AG04450 (cell line): ENCODE data around the gene FAM13A. TPM values are rescaled to one million over a fixed set of nuclear protein-coding genes. Genes with fewer than 3 reads are reported as not detected.
A peak's percentile ranks its signal among the peaks of the same experiment; 100 is the strongest.
"Not testable (repeated sequence)": the region's sequence is repeated elsewhere in the genome, so short reads cannot be mapped to it uniquely, and the experiment has no call there.

ENCODE experiments used
- CTCF ChIA-PET: fragments of 300-600, 350-600 bp; formaldehyde crosslinking; extraction: SDS; loops from one replicate; lab custom pipeline; 2022; ENCODE audit warnings: antibody characterized with exemption, inconsistent platforms; lab: Charles Lee
- POLR2A ChIA-PET: fragments of 350-600 bp; formaldehyde crosslinking; extraction: SDS; loops from one replicate; lab custom pipeline; 2021; ENCODE audit warnings: antibody characterized with exemption, inconsistent platforms; lab: Yijun Ruan, JAX
- DNase-seq: peaks from one replicate; pipeline ENCODE4 v3.0.0-alpha.2; 2011; ENCODE audit warnings: low read depth, low spot score
- H3K27ac ChIP-seq: one replicate; pipeline ENCODE4 v1.5.1; 2012; ENCODE audit warnings: low read depth, low read length, control low read depth
- H3K27me3 ChIP-seq: one replicate; pipeline ENCODE4 v1.6.0; 2012; ENCODE audit warnings: low read length; ENCODE audit not compliant: control insufficient read depth, insufficient read depth
- H3K4me3 ChIP-seq: 2 replicates; pipeline ENCODE4 v1.5.1; 2011; ENCODE audit warnings: mild to moderate bottlenecking, low read depth, low read length, control low read depth
- H3K9me3 ChIP-seq: 2 replicates; pipeline ENCODE4 v1.5.1; 2012; ENCODE audit warnings: low read length; ENCODE audit not compliant: control insufficient read depth, insufficient read depth
- polyA plus RNA-seq: library from polyadenylated mRNA; depleted of rRNA; stranded (reverse); fragments of >200 nt; gene quantifications from 2 replicates; pipeline ENCODE4 v1.2.3, GENCODE V29; 2011
- TF ChIP-seq, protein P1 (sequence below): IDR thresholded peaks from 2 replicates; pipeline ENCODE4 v1.5.1; 2011; ENCODE audit warnings: low read depth, low read length, control low read depth, inconsistent platforms

FAM13A gene
- polyA plus RNA-seq, 1 experiment: 27.6 TPM

DNA sequence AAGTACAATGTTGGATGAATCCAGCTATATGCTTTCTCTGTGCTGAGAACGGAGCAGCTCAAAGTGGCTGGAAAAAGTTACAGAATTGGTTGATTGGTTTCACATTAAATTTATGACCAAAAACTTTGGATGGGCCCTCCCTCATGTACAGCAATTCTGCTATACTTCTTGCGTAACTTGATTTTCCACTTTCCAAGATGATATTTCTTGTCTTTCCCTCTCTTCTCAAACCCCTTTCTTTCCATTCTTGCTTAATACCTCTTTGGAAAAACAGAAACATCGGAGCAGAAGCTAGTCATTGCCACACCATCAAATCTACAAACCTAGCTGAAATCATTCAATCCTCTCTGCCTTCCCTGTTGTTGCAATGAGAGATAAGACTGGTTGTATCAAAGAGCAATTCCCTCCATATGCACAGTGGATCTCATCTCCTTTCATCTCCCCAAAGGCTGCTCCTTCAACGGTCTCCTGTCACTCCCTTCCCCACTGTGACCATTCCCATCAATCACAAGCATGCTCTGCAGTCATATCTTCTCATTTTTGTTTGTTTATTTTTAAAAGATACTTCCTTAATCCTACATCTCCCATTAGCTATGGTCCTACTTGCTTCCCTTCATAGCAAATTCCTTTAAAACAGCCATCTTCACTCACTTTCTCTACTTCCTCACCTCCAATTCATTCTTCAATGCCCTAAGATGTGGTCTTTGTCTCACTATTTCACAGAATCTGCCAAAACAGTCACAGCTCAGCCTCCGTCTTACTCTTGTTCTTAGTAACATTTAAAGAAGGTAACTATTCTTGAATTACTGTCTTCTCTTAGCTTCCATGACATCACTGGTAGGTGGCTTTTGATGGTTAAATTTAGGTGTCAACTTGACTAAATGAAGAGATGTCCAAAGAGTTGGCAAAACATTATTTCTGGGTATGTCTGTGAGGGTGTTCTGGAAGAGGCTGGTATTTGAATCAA is 145.5 kb downstream of the FAM13A start:
- Histone ChIP-seq H3K27ac (no peak overlapping the region), H3K9me3 (no peaks in the 10 kb centered on the region), H3K27me3 (no peaks in the 10 kb centered on the region), H3K4me3 (no peak overlapping the region)
- POLR2A ChIA-PET: no interaction called here
- CTCF ChIA-PET: interaction anchor here (0.6 kb wide), 1 partner anchor 23 kb away, joined by 4 read pairs; no protein-coding TSS in a partner anchor
- no peak for DNase-seq
- TF ChIP-seq, protein P1, sequence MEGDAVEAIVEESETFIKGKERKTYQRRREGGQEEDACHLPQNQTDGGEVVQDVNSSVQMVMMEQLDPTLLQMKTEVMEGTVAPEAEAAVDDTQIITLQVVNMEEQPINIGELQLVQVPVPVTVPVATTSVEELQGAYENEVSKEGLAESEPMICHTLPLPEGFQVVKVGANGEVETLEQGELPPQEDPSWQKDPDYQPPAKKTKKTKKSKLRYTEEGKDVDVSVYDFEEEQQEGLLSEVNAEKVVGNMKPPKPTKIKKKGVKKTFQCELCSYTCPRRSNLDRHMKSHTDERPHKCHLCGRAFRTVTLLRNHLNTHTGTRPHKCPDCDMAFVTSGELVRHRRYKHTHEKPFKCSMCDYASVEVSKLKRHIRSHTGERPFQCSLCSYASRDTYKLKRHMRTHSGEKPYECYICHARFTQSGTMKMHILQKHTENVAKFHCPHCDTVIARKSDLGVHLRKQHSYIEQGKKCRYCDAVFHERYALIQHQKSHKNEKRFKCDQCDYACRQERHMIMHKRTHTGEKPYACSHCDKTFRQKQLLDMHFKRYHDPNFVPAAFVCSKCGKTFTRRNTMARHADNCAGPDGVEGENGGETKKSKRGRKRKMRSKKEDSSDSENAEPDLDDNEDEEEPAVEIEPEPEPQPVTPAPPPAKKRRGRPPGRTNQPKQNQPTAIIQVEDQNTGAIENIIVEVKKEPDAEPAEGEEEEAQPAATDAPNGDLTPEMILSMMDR: no peak

DNA sequence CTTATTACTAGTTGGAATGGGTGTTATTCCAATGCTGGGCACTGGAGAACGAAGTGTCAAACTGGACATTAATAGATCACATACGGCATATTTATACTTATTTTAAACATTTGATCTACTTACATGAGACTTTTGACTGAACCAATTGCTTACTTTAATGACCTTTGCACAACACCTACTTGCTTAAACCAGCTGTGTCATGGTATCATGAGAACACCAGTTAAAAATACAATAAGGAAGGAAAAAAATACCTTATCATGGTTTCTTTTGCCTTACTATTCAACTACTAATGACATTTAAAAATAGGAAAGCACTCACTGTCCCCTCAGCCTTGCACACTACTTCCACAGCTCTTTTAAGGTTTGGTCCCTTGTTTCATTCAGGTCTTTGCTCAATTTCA is 146.9 kb downstream of the FAM13A start:
- no peak for DNase-seq
- TF ChIP-seq, protein P1: no peak
- CTCF ChIA-PET: no interaction called here
- POLR2A ChIA-PET: no interaction called here
- Histone ChIP-seq H3K27me3 (no peaks in the 10 kb centered on the region), H3K4me3 (no peak overlapping the region), H3K27ac (no peak overlapping the region), H3K9me3 (no peaks in the 10 kb centered on the region)

DNA sequence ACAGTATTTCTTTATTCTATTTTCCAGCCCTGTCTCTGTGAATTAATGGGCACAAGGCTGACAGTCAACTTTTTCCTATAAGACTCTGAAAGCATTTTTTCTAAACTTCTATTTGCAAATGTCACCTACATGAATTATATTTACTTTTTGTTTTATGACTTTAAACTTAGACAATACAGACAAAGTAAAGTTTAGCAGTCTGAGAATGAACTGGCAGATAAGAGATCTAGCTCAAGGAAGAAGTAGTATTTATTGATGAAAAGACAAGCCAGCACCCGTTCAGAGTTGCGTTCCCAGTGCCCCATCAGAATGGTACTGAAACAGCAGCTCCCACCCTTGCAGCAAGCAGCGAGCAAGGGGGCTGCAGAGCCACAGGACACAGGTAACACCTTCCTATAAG is 148.5 kb downstream of the FAM13A start:
- no peak for DNase-seq
- H3K27me3 ChIP-seq: no peaks in the 10 kb centered on the region
- ChIA-PET POLR2A (interaction anchor here (0.7 kb wide), 1 partner anchor 1961 kb away, joined by 3 read pairs; no protein-coding TSS in a partner anchor), CTCF (no interaction called here)
- no peak overlapping the region for H3K4me3 ChIP-seq
- TF ChIP-seq, protein P1: no peak
- no peak overlapping the region for H3K27ac ChIP-seq
- H3K9me3 ChIP-seq: no peaks in the 10 kb centered on the region

DNA sequence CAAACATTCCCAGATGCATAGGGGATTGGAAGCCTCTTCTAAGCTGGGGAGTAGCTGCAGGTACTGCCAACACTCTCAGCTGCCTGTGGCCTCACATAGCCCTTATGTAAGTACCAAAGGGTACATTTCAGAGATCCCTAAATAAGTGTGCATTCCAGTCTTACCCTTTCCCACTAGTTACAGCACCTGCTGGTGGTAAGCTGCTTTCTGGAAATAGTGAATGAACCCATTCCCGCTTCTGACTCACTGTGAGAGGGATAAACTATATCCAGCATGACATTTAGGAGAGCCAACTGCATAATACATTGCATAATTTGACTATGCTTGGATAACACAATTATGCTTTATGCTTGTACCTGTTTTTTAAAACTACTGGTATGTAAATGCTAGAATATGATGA is 149.0 kb downstream of the FAM13A start:
- Histone ChIP-seq H3K4me3 (no peak overlapping the region), H3K9me3 (no peaks in the 10 kb centered on the region), H3K27me3 (no peaks in the 10 kb centered on the region), H3K27ac (no peak overlapping the region)
- ChIA-PET CTCF (no interaction called here), POLR2A (no interaction called here)
- TF ChIP-seq, protein P1: peak; percentile 19; the same call in 1 of the 2 replicates
- DNase-seq: peak; percentile 8

DNA sequence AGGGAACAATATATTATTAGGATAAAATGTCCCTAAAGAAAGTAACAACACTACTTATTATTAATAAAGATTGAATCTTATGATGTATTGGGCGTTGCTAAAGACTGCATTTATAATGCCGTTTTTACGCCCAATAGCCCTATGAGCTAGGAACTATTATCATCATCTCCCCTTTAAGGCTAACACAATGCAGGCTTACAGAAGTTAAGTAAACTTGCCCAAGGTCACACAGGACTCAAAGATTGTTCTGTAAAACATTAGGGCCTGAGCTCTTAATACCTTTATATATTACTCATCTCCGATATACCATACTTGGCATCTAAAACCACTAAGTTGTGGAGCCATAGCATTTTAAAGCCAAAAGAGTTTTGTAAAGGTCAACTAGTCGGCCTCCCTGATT is 149.5 kb downstream of the FAM13A start:
- no peaks in the 10 kb centered on the region for H3K27me3 ChIP-seq
- no peak overlapping the region for H3K4me3 ChIP-seq
- CTCF ChIA-PET: interaction anchor here (1.1 kb wide), 1 partner anchor 9 kb away, joined by 3 read pairs; no protein-coding TSS in a partner anchor
- H3K9me3 ChIP-seq: no peaks in the 10 kb centered on the region
- TF ChIP-seq, protein P1: no peak
- POLR2A ChIA-PET: no interaction called here
- no peak for DNase-seq
- no peak overlapping the region for H3K27ac ChIP-seq

DNA sequence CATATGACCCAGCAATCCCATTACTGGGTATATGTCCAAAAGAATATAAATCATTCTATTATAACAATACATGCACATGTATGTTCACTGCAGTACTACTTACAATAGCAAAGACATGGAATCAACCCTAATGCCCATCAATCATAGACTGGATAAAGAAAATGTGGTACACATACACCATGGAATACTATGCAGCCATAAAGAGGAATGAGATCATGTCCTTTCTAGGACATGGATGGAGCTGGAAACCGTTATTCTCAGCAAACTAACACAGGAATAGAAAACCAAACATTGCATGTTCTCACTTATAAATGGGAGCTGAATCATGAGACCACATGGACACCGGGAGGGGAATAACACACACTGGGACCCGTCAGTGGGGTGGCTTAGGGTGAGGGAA is 152.7 kb downstream of the FAM13A start:
- POLR2A ChIA-PET, CTCF ChIA-PET: not testable (repeated sequence)

More for the DNA sequence above, 152.7 kb downstream of the FAM13A start:
- not testable (repeated sequence) for H3K27ac ChIP-seq, H3K27me3 ChIP-seq, H3K9me3 ChIP-seq, H3K4me3 ChIP-seq, DNase-seq
